UCSD-AML1 (cell line): ENCODE results near the gene ZAP70.

Source experiments
- DNase-seq: peaks from one replicate; lab custom pipeline; 2025; ENCODE audit not compliant: unreplicated experiment; lab: John Stamatoyannopoulos, UW

The ZAP70 gene

DNA sequence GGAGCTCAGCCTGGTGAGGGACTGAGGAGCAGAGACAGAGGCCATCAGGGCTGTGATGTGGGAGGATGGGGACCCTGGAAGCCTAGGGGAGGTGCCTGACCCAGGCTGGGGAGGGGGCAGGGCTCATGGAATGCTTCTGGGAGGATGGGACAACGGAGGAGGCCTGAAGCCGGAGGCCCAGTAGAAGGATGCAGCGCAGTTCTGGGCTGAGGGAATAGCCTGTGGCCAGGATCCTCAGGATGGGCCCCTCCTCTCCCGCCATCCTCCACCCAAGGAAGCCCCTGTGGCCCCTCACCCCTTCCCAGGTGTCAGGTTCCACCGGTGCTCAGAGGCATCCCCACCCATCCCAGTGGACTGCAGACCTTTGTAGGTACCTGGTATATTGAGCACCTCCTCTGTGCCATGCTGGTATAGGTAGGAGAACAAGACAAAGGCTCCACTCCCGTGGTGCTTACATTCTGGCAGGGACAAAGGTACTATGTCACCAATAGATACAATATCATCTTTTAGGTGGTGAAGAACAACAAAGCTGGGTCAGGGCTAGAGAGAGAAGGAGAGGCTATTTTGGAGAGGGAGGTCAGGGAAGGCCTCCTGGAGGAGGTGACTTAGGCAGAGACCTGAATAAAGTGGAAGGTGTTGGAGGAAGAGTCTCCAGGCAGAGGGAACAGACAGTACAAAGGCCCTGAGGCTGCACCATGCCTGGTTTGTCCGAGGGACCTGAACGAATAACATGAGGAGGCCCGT lies 2.7 kb downstream of the ZAP70 start:
- DNase-seq = no peak

DNA sequence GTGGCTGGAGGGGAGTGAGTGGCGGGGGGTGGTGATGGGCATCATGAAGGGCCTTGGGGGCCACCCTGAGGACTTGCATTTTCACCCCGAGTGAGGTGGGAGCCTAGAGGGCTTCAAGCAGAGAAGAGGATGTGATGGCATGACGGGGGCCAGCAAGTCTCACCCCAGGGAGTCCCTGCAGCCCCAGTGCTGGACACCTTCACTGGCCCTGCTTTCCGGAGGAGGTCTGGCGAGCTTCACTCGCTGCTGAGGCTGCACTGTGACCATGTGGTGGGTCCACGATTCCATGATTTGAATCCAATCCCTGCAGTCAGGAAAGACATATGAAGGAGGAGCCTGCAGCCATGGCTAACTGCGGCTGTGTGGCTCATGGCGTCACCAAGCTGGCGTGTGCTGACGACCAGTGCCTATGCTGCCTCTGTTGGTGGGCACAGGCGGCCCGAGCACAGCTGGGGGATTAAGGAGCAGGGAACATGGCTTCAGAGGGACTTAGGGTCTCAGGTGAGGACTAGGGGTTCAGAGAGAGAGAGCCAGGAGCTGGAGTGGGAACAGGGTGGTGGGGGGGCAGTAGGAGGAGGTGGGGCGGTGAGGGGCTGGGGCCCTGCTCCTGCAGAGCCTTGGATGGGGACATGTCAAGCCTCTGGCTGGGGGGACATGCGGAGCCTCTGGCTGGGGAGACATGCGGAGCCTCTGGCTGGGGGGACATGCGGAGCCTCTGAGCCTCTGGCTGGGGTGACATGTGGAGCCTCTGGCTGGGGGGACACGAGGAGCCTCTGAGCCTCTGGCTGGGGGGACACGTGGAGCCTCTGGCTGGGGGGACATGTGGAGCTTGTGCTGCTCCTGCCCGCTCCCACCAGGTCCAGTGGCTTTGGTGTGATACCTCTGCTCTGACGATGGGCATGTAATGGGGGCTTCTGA lies 3.6 kb downstream of the ZAP70 start:
- no peak for DNase-seq

DNA sequence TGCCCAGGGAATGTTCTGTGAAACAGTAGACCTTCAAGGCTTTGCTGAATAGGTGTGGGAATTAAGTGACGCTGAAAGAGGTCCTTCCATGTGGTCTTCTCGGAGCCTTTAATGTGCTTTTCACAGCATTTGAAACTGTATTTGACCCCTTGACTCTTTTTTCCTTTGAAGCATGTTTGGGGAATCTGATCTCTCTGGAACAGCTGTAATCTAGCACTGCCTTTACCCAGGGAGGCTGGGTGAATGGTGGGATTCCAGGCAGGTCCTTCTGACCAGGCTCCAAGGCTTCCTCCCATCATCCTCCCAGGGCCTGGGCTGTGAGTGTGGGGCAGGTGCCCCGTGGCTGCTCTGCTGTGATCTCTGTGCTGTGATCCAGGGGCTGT lies 4.2 kb downstream of the ZAP70 start:
- no peak for DNase-seq

DNA sequence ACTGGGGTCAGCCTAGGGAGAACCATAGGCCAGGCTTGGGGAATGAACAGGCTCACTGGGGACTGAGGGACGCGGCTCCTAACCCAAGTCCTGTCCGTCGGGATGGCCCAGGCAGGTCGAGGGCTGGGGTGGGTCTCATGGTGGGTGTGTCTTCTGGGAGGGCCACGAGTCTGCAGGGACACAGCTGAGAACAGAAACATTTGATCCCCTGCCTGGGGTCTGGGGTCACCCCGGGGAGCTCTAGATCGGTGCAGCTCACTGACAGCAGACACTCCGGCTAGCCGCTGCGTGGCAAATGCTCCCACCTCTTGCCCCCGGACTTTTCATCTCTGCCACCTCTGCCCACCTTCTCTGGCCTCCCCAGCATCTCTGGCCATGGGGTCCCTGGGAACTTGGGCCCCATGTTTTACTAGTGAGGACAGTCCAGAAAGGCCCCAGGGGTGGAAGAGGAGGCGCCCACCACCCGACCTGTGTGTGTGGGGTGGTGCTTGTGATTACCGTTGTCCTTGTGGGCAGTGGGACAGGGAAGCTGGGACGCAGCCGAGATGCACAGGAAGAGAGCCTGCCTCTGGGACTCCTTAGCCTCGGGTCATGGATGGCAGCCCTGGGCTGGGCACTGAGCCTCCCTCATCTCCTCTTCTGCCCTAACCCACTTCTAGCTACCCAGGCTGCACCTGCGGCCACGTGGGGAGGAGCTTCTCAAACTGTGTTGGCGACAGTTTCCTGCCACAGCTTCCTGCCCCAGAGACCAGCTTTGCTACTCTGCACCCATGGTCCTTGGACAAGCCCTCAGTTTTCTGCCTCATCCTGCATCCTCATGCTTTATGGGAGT lies 4.9 kb downstream of the ZAP70 start:
- peak; percentile 69 for DNase-seq

DNA sequence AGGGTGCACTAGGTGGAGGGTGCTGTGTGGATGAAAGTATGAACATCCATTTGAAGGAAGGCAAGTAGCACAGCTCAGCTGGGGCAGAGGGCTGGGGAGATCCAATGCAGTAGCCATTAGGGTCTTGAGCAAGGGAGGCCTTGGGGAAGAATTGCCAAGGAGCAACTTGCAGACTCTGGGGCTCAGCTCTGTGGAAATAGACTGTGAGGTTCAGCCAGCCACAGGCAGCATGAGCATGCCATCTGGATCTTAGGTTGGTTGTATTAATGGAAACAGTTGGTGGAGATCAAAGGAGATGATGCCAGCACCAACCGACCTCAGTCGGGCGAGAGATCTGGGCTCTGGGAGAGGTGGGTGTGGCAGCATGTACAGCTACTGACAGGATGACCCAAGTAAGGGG lies 5.6 kb downstream of the ZAP70 start:
- DNase-seq = no peak

DNA sequence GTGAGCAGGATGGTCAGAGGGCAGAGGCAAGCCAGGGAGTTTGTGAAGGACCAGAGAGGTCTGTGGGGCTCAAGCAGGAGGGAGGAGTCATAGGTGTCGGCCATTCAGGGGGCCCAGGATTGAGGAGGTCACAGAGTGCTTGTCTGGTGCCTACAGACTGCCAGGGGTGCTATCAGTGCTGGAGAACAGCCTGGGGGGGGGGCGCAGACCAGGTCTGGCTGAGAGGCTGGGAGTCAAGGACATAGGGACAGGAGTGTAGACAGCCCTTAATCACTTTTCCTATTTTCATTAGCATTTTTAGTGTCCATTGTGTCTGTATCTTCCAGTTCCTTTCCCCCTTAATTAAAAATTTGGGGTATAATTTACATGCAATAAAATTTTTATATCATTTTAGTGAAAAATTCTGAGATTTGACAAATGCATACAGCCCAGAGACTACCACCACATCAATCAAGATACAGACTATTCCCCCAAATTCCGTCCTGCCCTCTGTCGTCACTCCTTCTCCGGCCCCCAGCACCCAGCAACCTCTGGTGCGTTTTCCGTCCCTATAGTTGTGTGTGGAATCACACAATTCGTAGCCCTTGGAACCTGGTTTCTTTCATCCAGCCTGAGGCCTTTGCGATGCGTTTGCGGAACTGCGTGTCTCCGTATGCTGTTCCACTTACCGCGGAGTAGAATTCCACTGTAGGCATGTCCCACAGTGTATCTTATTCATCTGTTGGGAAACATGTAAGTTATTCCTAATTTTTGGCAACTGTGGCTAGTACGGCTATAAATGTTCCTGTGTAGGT lies 6.2 kb downstream of the ZAP70 start:
- no peak for DNase-seq

DNA sequence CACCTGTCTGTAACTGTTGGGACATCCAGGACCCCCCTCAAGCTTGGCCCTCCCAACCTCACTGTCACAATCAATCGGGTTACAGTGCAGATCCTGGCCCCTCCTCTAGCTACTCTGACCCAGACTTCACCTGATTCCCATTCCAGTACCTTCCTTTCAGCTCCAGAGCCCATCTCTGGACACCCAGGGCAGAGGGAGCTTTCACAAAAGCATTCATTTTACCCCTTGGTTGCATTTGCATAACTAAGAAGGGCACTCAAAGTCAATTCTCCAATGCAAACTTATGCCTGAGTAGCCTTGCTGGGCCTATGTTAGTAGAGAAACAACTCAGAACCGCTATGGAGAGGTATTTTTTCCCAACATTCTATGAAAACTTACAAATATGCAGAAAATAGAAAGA lies 7.4 kb downstream of the ZAP70 start:
- DNase-seq = no peak

DNA sequence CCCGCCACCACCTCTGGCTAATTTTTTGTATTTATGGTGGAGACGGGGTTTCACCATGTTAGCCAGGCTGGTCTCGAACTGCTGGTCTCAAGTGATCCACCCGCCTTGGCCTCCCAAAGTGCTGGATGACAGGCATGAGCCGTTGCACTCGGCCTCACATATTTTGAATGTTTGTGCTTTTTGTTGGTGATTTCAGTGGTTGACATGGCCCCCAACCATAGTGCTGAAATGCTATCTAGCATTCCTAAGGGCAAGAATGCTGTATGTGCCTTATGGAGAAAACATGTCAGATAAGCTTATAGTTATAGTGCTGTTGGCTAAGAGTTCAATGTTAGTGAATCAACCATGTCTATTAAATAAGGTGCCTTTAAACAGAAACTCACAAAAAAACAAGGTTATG lies 8.9 kb downstream of the ZAP70 start:
- DNase-seq = no peak

DNA sequence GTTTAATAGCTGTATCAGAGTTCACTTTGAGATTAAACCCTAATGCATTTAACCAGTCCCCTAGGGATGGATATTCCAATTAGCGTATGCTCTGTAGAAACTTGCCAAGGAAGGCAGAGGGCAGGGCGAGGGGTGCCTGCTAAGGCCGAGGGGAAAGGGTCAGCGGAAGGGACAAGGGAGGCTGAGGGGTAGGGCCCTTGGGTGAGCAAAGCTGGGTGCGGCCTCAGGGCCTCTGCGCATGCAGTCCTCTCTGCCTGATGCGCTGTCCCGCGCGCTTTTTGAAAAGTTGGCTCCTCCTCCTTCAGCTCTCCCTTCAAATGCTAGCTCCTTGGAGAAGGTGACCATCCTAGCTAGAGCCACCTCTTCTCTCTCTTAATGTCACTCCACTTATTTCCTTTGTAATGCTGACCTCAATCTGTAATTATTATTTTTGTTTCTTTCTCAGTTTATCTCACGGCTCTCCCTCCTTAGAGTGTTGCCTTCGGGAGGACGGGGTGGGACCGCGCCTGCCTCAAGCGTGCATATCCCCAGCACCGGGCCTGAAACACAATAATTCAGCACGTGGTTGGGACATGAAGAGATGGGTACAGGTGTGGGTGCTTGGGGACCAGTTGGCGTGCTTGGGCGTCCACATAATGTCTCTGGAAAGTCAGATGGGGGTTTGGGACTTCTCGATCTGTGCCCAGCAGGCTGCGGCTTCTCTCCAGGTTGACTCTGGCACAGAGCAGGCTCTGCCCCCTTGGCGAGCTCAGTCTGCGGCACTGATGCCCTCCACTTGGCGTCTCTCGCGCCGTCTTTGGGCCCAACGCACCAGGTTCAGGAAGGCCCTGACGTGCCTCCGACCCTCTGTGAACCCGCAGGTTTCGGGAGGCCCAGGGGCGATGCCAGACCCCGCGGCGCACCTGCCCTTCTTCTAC lies 10.0 kb downstream of the ZAP70 start:
- no peak for DNase-seq

DNA sequence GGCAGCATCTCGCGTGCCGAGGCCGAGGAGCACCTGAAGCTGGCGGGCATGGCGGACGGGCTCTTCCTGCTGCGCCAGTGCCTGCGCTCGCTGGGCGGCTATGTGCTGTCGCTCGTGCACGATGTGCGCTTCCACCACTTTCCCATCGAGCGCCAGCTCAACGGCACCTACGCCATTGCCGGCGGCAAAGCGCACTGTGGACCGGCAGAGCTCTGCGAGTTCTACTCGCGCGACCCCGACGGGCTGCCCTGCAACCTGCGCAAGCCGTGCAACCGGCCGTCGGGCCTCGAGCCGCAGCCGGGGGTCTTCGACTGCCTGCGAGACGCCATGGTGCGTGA lies 10.7 kb downstream of the ZAP70 start:
- no peak for DNase-seq

DNA sequence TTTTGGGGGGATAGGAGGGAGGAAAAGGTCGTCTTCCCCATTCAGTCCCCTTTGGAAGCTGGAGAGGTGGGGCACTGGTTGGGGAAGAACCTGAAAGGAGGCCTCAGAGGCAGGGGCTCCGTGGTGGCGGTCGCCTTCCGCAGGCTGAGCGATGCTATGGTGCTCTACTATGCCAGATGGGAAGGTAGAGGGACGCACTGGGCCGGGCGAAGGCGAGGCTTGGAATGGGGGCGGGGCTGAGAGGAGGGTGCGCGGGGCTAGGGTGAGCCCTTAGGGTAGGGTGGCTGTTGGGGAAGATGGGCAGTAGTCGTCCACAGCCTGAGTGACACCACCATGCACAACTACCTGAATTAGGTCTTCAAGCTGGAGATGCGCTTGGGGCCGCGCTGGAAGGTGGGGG lies 11.1 kb downstream of the ZAP70 start:
- DNase-seq = no peak

DNA sequence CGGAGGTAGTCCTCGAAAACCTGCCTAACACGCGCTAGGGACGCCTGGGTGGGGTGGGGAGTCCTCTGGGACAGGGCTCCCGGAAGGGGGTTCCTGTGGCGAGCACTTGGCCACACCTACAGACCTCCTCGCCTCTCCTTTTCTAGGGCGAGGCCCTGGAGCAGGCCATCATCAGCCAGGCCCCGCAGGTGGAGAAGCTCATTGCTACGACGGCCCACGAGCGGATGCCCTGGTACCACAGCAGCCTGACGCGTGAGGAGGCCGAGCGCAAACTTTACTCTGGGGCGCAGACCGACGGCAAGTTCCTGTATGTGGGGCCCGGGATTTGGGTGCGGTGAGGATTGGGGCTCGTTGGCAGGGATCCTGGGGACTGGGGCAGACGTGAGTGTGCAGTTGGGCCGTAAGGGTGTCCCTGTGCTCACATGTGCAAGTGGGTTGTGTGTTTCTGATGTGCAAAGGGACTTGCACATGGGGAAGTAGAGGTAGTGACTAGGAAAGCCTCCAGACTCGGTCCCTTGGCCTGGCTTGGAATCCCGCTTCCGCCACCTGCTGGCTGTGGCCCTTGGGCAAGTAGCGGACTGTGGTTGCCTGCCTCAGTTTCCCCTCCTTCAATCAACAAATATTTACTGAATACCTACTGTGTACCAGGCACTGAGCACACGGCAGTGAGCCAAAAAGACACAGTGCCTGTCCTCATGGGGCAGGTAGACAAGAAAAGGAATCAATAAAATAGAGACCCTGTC lies 11.7 kb downstream of the ZAP70 start:
- no peak for DNase-seq

DNA sequence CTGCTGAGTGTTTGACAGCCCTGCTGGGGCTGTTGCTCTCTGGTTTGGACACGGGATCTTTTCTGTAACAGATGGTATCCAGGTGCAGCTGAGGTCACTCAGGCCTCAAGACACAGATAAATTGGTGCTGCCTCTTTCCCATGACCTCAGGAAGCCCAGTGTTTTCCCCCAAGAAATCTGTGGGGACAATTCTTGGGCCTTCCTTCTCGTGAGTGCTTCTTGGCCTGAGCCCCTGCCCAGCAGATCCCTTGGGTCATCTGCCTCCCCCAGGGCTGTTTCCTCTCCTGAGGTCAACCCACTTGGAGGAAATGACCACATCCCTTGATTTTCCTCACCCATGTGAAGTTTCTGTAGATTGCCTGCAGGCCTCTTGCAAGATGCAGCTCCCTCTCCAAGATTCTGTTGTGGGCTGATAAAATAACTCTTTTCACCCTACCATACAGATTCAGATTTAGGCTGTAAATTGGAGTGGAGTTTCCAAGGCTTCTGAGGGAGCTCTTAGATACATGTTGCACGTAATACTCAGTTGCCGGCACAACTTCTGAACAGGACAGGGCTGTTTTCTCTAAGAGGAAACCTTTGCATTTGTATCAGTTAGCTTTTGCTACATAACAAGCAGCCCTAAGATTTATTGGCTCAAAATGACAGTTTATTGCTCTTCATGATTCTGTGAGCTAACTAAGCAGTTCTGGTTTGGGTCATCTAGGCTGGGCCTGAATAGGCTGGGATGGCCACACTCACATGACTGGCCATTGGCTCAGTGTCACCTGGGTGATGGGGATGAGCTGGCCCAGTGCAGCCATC lies 13.1 kb downstream of the ZAP70 start:
- no peak for DNase-seq

DNA sequence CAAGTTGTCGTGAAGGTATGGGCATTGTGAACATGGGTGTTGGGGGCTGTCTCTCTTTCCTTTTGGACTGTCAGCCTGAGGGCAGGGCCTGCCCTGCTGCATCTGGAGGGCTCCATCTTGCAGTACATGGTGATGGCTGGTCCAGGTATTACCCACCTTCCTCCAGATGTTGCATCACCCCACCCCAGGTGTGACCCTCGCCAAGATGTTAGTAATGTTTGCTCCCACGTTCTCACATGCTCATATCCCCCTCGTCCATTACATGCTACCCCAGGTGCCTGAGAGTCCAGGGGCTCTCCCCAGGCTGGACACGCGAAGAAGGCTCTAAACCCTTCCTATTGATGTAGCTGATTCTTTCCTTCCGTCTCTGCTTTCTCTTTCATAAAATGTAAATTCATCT lies 13.9 kb downstream of the ZAP70 start:
- DNase-seq = no peak

DNA sequence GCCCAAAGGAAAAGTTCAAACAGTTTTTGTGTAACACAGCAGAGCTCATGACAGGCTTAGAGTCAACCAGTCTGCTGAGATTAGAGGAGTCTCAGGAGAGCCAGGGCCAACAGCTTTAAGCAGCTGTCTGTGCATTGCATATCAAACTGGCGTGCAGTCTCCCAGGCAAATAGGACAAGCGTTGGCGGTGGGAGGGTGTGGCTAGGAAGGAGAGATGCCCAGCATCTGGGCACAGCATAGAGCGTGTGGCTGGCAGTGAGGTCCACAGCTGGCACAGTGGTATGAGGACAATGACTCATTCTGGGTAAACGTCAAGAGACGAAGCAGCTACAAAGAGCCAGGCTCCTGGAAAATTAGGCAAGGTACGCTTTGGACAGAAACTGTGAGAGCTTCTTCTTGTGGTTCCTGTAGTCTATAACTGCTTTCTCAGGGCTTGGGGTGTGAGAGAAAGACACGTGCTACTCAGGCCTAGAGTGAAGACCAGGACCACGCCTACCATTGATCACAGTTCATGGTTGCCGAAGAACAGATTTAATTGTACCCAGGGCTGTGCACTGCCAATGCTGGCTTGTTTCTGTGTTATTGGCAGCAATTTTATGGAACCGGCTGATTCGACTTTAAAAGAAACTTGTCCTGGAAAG lies 14.8 kb downstream of the ZAP70 start:
- no peak for DNase-seq

DNA sequence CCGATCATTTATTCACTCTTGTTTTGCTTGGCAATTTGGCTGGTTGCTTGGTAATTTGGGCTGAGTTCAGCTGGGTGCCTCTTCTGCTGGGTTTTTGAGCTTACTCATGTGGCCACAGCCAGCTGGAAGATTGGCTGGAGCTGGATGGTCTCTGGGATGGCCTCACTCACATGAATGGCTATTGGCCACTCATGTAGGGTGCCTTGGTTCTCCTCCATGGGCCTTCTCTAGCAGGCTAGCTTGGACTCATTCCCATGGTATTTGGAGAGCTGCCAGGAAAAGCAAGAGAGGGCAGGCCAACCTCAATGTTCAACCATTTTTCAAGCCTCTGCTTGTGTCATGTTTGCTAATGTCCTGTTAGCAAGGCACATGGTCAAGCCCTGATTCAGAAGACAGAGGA lies 16.9 kb downstream of the ZAP70 start:
- DNase-seq = no peak

DNA sequence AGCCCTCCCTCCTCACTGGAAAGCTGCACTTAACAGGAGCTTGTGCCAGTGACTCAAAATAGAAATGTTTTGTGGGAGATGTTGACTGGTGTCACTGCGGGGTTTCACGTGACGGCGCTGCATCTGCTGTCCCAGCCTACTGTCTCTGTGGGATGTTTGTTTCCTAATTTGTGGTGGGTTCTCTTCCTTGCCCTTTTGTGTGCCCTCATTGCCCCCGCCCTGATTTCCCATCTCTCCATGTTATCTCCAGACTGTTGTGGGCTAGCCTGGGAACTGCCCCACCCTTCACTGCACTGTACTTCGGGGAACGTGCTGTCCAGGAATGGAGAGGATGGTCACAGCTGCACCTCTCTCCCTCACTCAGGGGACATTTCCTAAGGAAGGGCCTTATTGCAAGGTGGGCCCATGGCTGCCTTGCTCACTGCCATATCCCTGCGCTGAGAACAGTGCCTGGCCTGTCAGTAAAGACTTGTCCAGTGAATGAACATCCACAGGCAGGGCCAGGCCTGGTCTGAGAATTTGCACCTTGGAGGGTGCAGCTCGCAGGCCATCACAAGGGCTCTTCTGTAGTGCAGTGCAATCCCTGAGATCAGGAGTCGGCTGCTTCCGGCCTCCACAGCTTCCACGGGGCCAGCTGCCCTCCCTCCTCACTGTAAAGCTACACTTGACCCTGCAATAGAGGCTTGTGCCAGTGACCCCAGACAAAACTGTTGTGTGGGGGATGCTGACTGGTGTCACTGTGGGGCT lies 18.1 kb downstream of the ZAP70 start:
- DNase-seq = no peak
